OCI-LY1 (cell line): Measurements from ENCODE around the gene PCBP3.

ENCODE experiments used
- EZH2 ChIP-seq: fragments of 200-600 bp; sonication (generic), shearing (Covaris generic); IDR thresholded peaks from 2 replicates; pipeline ENCODE4 v1.8.0; 2017; ENCODE audit warnings: borderline replicate concordance, mixed run types, mild to moderate bottlenecking, antibody characterized with exemption, low read length, moderate library complexity, mixed read lengths
- TF ChIP-seq, protein P1 (sequence below): fragments of 200-600 bp; sonication (generic), shearing (Covaris generic); IDR thresholded peaks from 2 replicates; pipeline ENCODE4 v1.5.1; 2017; ENCODE audit warnings: mild to moderate bottlenecking, antibody characterized with exemption, low read length, moderate library complexity, mixed read lengths

DNA sequence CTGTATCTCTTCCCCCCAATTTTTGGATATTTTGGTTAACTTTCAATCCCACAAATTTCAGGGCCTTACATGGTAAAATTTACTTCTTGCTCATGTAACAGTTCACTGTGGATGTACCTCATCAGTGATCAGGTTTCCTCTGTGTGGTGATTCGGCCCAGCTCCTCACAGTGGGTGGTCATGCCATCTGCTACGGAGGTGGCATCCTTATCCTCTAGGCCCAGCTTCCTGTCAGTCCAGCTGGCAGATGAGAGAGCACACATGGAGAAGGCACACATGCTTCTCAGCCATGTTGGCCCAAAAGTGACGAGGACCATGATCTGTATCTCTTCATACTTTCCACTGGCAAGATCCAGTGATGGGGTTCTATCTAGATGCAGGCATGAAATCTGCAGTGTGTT lies 27.2 kb downstream of the PCBP3 start:
- TF ChIP-seq, protein P1, sequence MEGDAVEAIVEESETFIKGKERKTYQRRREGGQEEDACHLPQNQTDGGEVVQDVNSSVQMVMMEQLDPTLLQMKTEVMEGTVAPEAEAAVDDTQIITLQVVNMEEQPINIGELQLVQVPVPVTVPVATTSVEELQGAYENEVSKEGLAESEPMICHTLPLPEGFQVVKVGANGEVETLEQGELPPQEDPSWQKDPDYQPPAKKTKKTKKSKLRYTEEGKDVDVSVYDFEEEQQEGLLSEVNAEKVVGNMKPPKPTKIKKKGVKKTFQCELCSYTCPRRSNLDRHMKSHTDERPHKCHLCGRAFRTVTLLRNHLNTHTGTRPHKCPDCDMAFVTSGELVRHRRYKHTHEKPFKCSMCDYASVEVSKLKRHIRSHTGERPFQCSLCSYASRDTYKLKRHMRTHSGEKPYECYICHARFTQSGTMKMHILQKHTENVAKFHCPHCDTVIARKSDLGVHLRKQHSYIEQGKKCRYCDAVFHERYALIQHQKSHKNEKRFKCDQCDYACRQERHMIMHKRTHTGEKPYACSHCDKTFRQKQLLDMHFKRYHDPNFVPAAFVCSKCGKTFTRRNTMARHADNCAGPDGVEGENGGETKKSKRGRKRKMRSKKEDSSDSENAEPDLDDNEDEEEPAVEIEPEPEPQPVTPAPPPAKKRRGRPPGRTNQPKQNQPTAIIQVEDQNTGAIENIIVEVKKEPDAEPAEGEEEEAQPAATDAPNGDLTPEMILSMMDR = no peak
- no peak for TF ChIP-seq EZH2
